Measurements from ENCODE around the gene AK1. TPM values are rescaled to one million over a fixed set of nuclear protein-coding genes. Genes with fewer than 3 reads are reported as not detected.

The AK1 gene
- total RNA-seq, 4 donors from 2014 or later: 24.7 to 110 (median 62.4) TPM

DNA sequence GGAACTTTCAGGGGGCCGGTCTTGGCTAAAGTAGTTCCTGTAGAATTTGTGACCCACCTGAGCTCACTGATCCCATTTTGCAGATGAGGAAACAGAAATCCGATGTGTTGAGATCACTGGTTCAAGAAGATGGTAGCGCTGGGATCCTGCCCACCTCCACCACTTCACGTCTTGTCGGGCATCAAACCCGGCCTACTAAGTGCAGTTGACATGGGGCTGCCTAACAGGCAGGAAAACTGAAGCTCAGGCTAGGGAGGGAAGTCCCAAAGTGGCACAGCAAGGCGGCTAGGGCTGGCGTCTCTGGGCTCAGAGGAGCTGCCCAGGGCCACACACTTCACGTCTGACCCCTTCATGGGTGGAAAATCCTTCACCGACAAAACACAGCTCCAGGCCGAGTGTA lies 22.5 kb downstream of the AK1 start:
- no peaks in the 10 kb centered on the region for H3K27me3 ChIP-seq
- in situ Hi-C loops (cut with MboI; ENCODE audit: low pct_ligation_motif_present in 1 of 4, low pct_unique_long_range_greater_than_20kb in 1 of 4, low sequenced_read_pairs in 3 of 4): no loop called here
- no peaks in the 10 kb centered on the region for H3K36me3 ChIP-seq
- no peak for TF ChIP-seq EP300 (IDR thresholded peaks at IDR 0.05; ENCODE audit: low read depth)
- TF ChIP-seq, protein P1, sequence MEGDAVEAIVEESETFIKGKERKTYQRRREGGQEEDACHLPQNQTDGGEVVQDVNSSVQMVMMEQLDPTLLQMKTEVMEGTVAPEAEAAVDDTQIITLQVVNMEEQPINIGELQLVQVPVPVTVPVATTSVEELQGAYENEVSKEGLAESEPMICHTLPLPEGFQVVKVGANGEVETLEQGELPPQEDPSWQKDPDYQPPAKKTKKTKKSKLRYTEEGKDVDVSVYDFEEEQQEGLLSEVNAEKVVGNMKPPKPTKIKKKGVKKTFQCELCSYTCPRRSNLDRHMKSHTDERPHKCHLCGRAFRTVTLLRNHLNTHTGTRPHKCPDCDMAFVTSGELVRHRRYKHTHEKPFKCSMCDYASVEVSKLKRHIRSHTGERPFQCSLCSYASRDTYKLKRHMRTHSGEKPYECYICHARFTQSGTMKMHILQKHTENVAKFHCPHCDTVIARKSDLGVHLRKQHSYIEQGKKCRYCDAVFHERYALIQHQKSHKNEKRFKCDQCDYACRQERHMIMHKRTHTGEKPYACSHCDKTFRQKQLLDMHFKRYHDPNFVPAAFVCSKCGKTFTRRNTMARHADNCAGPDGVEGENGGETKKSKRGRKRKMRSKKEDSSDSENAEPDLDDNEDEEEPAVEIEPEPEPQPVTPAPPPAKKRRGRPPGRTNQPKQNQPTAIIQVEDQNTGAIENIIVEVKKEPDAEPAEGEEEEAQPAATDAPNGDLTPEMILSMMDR (IDR thresholded peaks at IDR 0.05): no peak
- TF ChIP-seq POLR2A (IDR thresholded peaks at IDR 0.05): no peak
- TF ChIP-seq POLR2AphosphoS5 (IDR thresholded peaks at IDR 0.05): no peak
- peak overlapping the region in 1 of 4 donors; percentile 54 for H3K4me3 ChIP-seq
- intact Hi-C loops (cut with DNase I; ENCODE audit: low total_unique reads): no loop called here
- 80 to 83% methylated on average over 1 to 10 of the region's 11 CpGs for WGBS, 2 donors (ENCODE audit: low coverage in 1 of 2)
- peak overlapping the region; percentile 78 to 84 (median 82) for H3K27ac ChIP-seq
- no peaks in the 10 kb centered on the region for H3K9me3 ChIP-seq
- peaks cover 0 to 28% (median 11%) of the 10 kb centered on the region in 4 donors for H3K4me1 ChIP-seq
- no peak for DNase-seq

GRCh38 chr9:127854184-127854806 lies 23.2 kb downstream of the AK1 start, which contains the start of gene ENG:
Gene ENG, minus strand, starts transcription at chr9:127854658. Its CDS starts 303 bp downstream, at chr9:127854355.
- Histone ChIP-seq H3K27me3 (no peaks in the 10 kb centered on the region), H3K36me3 (no peaks in the 10 kb centered on the region), H3K4me3 (peak within 1 kb of the TSS; percentile 15 to 54 (median 38)), H3K4me1 (peaks cover 0 to 28% (median 11%) of the 10 kb centered on the region in 4 donors), H3K27ac (peak within 1 kb of the TSS; percentile 78 to 84 (median 82)), H3K9me3 (no peaks in the 10 kb centered on the region)
- peak; percentile 58 for DNase-seq
- in situ Hi-C loops (cut with MboI; ENCODE audit: low pct_ligation_motif_present in 1 of 4, low pct_unique_long_range_greater_than_20kb in 1 of 4, low sequenced_read_pairs in 3 of 4) (no loop called here), intact Hi-C loops (cut with DNase I; ENCODE audit: low total_unique reads) (no loop called here)
- whole genome bisulfite sequencing, 2 donors (ENCODE audit: low coverage in 1 of 2): 46% methylated on average over 36 of the region's 37 CpGs; no CpG with 5 or more reads in 1 of the 2 donors
- TF ChIP-seq POLR2AphosphoS5 (IDR thresholded peaks at IDR 0.05) (peak; percentile 34 to 57 (median 50)), POLR2A (IDR thresholded peaks at IDR 0.05) (peak; percentile 23), EP300 (IDR thresholded peaks at IDR 0.05; ENCODE audit: low read depth) (no peak)
- TF ChIP-seq, protein P1 (IDR thresholded peaks at IDR 0.05): no peak

DNA sequence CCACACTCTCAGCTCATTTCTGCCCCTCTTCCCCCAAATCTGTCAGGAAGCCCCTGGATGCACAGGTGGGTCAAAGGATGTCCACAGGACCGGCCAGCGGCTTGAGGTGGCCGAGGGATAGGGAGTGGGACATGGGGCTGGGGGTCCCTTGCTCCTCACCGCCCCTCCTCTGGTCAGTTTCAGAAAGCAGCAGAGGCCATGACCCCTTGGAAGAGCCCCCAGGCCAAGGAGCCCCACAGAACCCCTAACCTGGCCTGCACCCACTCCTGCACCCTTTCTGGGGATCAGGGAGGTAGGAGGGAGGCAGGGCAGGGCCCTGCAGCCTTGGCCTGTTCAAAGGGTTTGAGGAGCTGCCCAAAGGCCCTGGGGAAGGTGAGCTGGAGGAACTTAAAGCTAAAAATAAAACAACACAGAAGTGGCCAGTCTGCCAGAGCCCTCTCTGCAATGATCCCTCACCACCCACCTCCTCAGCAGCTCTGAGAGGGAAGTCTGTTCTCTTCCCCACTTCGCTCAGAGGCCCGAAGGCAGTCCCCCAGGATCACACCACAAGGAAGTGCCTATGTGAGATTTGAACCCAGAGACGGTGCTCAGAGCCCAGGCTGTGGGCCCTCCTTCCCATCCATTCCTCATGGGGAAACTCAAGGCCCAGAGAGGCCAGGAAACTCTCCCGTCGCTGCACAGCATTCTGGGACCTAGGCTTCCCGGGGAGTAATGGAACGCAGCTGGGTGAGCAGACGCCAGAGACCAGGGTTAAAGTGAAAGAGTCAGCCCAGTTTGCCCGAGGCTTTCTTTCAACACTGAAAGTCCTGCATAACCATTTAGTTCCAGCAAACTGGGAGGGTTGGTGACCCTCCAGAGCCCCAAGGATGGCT lies 23.9 kb downstream of the AK1 start:
- H3K27me3 ChIP-seq: no peaks in the 10 kb centered on the region
- TF ChIP-seq, protein P1 (IDR thresholded peaks at IDR 0.05): no peak
- in situ Hi-C loops (cut with MboI; ENCODE audit: low pct_ligation_motif_present in 1 of 4, low pct_unique_long_range_greater_than_20kb in 1 of 4, low sequenced_read_pairs in 3 of 4) (no loop called here), intact Hi-C loops (cut with DNase I; ENCODE audit: low total_unique reads) (no loop called here)
- no peaks in the 10 kb centered on the region for H3K9me3 ChIP-seq
- DNase-seq: no peak
- 61% methylated on average over 13 of the region's 13 CpGs; no CpG with 5 or more reads in 1 of the 2 donors for WGBS, 2 donors (ENCODE audit: low coverage in 1 of 2)
- H3K27ac ChIP-seq: peak overlapping the region; percentile 78 to 84 (median 82)
- no peaks in the 10 kb centered on the region for H3K36me3 ChIP-seq
- peaks cover 0 to 25% (median 8%) of the 10 kb centered on the region in 4 donors for H3K4me1 ChIP-seq
- peak overlapping the region in 3 of 4 donors; percentile 29 to 54 (median 47) for H3K4me3 ChIP-seq

DNA sequence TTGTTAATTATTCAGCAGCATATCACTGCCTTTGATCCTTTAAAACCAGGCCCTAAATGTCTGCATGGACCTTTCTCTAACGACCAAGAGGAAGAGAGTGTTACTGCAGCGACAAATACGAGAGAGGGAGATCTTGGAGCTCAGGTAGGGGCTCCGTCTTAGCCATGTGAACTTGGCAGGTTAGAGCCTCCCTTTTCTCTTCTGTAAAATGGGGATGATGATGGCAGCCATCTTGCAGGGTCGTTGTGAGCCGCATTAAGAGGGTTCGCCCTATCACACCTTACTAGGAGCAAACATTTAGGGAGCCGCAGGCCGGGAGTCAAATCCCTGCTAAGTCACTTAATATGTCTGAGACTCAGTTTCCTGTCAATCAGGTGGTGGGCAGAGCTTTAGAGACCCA lies 24.6 kb downstream of the AK1 start:
- DNase-seq: no peak
- peak overlapping the region in 3 of 4 donors; percentile 29 to 54 (median 47) for H3K4me3 ChIP-seq
- TF ChIP-seq EP300 (IDR thresholded peaks at IDR 0.05; ENCODE audit: low read depth) (no peak), POLR2A (IDR thresholded peaks at IDR 0.05) (no peak), POLR2AphosphoS5 (IDR thresholded peaks at IDR 0.05) (no peak)
- TF ChIP-seq, protein P1 (IDR thresholded peaks at IDR 0.05): no peak
- H3K27ac ChIP-seq: peak overlapping the region; percentile 78 to 84 (median 82)
- H3K27me3 ChIP-seq: no peaks in the 10 kb centered on the region
- peaks cover 0 to 19% (median 2%) of the 10 kb centered on the region in 4 donors for H3K4me1 ChIP-seq
- no peaks in the 10 kb centered on the region for H3K36me3 ChIP-seq
- WGBS, 2 donors (ENCODE audit: low coverage in 1 of 2): 61 to 77% methylated on average over 6 to 9 of the region's 9 CpGs
- intact Hi-C loops (cut with DNase I; ENCODE audit: low total_unique reads) (no loop called here), in situ Hi-C loops (cut with MboI; ENCODE audit: low pct_ligation_motif_present in 1 of 4, low pct_unique_long_range_greater_than_20kb in 1 of 4, low sequenced_read_pairs in 3 of 4) (no loop called here)
- H3K9me3 ChIP-seq: no peaks in the 10 kb centered on the region
